Islet precursor cell (in vitro differentiated cells): ENCODE data around the gene HNRNPA1.
"Not testable (repeated sequence)": the region's sequence is repeated elsewhere in the genome, so short reads cannot be mapped to it uniquely, and the experiment has no call there.

Source experiments
- DNase-seq: peaks from one replicate; pipeline ENCODE4 v3.0.0-alpha.2; 2018

The HNRNPA1 gene

DNA sequence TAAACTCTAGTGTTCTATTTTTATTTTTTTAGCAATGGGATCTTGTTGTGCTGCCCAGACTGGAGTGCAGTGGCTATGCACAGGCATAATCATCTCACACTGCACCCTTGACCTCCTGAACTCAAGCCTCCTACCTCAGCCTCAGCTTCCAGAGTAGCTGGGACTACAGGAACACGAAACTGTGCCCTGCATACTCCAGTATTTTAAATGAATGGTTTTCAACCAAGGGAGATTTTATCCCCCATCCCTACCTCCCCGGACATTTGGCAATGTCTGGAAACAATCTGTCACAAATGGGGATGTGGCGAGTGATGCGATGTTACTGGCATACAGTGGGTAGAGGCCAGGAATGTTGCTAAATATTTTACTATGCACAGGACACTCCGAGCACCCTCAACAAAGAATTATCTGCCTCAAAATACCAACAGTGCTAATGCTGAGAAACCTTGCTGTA, 2.7 kb upstream of the HNRNPA1 start:
- DNase-seq, result no peak

DNA sequence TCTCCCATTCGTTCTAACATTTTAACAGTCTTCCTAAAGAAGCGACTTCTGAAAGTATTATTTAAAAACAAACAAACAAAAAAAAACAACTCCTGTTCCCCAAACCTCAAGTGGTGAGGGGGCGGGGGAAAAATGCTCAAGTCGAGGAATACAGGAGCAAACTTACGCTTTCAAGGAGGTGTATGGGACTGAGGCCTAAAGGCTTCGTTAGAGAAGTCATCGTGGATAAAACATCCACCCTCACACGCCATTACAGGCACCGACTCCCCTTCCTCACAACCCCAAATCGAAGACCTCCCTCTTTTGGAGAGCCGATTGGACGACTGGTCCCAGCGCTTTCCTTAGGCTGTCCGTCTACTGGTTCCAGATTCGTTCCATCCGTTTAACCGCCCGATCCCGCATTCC, 1.3 kb upstream of the HNRNPA1 start:
- DNase-seq, result no peak

DNA sequence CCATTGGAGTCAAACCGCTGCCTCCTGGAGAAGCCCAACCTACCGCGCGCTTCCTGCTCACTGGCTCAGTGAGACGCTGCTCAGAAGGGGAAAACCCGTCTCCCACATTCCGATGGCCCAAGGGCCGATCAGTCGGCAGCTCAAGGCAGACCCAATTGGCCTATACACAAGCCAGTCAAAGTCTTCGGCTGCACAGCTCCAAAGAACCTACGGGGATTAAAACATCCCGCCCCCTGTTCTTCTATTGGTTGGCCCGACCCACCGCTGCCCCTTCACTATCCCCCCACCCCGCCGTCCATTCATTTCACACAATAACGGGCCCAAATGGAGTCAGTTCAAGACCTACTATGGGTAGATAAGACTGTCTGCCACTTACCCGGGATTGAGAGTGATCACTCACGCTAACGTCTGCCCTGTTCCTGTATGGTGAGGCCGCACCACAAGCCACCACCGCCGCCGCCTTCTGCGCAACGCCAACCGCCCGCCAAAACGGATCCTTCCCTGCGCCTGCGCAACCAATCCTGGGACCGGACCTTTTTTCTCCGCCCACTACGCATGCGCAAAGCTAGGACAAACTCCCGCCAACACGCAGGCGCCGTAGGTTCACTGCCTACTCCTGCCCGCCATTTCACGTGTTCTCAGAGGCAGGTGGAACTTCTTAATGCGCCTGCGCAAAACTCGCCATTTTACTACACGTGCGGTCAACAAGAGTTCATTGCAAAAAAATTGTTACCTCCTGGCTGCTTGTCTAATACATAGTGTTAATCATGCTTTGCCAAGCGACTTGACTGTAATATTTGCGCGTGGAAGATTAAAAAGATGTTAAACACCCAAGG, 676 bp upstream of the HNRNPA1 start, which contains the start of gene CBX5:
Gene CBX5, minus strand, starts transcription at position 491 of the 836 bp plus-strand sequence. CDS start 22,472 bp downstream, outside the sequence.
- peak; percentile 100 for DNase-seq

DNA sequence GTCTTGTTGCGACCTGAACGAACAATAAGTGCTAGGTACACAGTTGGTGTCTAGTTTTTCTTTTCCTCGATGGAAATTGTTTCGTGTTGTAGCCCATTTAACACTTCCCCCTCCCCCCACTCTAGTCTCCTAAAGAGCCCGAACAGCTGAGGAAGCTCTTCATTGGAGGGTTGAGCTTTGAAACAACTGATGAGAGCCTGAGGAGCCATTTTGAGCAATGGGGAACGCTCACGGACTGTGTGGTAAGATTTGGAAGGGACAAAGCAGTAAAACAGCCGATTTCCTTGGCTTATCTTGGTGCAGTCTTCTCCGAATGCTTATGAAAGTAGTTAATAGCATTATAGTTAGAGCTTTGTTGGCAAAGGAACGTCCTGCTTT, 724 bp downstream of the HNRNPA1 start:
- not testable (repeated sequence) for DNase-seq

DNA sequence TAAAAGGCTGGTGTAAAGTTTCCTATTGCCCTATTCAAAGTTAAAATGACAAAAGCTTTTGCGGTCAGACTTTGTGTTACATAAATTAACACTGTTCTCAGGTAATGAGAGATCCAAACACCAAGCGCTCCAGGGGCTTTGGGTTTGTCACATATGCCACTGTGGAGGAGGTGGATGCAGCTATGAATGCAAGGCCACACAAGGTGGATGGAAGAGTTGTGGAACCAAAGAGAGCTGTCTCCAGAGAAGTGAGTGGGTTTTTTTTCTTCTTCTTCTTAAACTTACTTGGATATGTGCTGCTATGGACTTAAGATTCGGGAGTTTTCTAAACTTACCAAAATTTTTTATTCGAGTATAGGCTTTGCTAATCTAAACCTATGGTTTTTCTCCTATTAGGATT, 1.2 kb downstream of the HNRNPA1 start:
- not testable (repeated sequence) for DNase-seq

DNA sequence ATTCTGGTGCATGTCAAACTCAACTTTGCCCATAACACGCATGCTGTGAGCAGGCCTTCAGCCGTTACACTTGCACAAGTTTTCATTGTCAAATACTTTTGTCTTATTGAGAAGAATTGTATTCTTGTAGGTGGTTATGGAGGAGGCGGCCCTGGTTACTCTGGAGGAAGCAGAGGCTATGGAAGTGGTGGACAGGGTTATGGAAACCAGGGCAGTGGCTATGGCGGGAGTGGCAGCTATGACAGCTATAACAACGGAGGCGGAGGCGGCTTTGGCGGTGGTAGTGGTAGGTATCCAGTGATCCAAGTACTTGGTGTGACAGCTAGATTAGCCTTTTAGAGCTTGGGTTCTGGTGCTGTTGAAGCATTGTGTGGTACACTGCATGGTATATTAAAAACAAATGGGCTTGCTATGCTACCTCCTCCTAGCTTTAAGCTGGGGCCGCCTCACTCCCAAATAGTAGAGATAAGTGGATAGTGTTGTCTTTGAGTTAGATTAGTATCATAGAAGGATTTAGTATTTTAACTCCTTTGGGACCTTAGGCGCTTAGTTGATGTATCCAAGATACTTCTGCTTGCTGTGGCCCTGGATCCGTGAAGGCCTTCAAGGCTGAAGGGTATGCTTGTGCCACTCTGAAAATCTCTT, 2.5 kb downstream of the HNRNPA1 start:
- DNase-seq, result peak; percentile 54

DNA sequence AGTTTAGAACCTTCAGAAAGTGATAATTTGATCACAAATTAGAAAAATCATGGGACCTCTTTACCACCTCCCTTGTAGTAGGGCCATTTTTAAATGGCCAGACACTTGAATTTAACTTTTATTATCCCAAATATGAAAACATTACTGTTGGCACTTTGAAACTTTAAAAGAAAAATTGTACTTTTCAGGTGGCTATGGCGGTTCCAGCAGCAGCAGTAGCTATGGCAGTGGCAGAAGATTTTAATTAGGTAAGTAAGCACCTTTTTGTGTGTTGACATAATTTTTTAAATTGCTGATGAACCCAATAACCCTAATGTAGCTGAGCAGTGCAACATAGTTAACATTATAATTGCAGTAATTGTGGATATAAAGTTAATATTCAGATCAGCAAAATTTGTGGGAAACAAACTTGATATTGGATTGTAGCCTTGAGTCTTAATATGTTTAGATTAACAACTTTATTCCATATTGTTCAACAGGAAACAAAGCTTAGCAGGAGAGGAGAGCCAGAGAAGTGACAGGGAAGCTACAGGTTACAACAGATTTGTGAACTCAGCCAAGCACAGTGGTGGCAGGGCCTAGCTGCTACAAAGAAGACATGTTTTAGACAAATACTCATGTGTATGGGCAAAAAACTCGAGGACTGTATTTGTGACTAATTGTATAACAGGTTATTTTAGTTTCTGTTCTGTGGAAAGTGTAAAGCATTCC, 3.7 kb downstream of the HNRNPA1 start:
- DNase-seq, result not testable (repeated sequence)

DNA sequence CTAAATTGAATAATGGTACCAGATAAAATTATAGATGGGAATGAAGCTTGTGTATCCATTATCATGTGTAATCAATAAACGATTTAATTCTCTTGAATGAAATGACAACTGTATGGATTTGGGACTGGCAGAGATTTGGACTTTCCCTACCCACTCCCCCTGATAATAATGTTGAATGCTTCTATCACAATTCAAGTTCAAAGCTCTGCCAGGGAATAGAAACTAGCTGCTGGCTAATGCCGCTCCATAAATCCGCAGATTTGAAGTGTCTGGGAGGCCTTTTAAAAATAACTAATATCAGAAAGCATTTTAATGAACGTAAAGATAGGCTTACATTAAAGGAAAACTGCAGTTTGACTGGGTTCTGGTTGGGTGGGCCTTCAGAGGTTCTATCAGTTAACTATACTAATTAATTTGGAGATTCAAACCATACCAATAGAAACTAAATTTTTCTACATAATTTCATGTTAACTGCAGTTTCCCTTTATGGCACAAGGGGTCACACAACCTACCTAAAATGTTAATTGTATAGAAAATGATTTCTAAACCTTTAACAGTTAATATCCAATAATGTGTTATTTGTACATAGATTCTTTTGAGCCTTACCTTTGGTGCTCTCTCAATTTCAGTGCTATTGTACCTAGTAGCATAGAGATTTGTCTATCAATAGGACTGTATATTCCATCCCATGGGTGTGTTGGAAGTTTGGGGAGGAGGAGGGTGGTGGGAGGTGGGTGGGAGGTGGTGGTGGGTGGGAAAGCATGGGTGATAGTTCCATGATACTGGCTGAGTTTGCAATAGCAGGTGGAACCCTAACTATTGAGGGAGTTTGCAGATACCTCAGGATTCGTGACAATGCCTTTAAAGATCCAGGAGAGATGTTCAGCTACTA, 4.9 kb downstream of the HNRNPA1 start:
- DNase-seq, result no peak

DNA sequence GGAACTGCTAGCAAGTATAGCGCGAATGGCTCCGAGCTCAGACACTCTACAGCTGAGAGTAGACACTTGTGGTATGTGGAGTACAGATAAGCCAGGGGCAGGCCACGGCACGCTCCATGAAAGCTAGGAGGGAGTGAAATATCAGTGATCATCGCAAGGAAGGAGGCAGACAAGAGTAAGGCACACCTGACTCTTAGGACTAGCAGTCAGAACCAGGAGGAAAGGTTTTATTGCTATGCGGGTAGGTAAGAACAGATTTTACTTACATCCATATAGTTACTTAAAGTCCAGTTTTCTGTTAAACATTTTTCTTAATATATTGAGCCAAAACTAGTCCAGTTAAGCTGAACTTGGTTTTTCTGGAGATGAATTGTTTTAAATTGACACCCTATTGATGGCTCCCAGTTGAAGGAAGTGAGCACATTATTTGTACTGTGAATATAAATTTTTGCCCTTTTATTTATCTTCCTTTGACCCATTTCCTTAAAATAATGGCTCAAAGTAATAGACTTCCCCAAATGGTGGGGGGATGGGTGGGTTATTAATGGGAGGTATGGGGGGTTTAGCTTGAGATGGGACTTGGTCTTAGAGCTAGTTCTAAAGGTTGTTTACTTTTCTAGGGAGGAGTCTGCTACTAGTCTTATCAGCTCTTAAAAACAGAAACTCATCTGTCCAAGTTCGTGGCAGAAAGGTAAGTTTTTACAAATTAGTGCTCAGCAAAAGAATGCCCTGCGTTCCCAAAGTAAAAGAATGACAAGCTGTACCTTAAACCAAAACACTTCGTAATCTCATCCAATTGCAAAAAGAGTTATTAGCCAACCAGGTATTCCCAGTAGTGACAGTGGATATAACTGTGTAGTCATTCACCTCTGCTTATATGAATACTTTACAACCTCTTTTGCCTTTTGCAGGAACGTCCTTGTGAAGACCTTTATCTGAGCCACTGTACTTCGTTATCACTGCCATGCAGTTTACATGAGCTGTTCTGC, 5.8 kb downstream of the HNRNPA1 start:
- DNase-seq, result peak; percentile 72

DNA sequence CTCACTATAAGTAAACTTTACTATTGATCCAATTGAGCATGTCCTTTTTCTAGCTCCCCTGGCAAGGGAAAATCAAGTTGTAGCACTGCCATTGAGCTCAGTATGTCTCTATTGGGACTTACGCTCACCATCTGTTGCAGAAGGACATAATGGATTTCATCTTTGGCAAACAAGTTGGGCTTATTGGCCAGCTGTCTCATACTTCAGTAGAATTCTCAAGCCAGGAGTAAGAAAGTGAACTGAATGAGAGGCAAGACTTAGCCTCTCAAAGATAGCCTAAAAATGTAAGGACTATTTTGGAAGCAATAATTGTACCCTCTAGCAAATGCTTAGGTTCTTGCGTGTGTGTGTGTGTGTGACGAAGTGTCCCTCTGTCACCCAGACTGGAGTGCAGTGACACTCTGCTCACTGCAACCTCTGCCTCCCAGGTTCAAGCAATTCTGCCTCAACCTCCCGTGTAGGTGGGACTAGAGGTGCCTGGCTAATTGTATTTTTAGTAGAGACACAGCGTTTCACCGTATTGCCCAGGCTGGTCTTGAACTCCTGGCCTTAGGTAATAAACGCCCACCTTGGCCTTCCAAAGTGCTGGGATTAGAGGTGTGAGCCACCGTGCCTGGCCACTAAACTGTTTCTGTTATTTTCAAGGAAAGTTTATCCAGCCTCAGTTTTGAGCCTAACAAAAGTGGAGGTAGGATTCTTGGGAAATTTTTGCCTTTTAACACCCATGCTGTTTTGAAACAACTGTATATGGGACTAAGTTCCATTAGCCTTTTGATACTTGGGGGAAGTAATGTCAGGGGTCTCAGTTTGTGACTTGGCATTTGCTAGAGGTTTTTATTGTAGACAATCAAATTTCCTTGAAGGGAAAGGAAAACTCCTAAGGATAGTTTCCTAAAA, 7.0 kb downstream of the HNRNPA1 start:
- DNase-seq, result no peak

DNA sequence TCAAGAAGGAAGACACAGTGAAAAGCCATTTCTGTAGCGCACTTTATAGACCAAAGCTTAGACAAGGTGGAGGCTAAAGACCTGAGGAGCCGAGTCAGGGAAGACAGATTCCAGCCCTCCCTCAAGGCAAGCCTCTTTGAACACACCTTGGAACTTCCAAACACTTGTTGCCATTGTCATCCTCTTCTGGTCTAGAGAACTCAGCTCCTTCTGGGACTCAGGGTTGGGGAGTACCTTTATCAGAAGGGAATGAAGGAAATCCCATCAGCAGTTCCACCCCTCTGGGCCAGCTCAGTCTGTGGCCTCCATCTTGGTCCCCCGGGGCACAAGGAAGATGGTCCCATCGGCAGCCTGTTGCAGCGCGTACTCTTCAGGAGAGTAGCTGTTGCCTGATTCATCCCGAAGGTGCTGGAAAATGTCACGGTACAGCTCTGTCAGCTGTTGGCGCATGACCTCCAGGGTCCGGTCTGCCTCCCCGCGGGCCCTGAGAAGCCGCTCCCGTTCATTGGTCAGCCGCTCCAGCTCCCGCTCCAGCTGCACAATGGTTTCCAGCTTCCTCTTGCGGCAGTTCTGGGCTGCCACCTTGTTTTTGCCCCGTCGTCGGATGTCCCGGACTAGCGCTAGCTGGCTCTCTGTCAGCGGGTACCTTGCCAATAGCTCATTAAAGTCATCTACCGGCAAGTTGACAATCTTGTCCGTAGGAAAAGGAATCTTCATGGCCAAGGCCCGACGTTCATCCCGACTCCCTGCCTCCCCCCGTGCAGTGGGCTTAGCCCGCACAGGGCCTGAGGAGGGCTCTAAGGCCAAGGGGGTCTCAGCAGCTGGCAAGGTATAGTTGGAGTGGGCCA, 11.8 kb downstream of the HNRNPA1 start:
- DNase-seq, result peak; percentile 60

DNA sequence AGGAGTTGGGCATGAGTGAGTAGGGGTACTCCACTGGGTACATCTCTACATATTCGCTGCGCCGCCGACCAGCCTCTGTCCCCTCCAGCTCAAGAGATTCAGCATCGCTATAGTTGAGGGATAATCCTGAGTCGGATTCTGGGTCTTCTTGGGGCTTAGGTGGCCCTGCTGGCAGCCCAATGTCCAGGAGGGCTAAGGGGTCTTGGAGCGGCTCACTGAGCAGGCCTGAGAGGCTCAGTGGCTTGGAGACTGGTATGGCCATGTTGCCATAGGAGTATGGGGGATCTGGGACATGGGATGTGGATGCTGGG, 12.4 kb downstream of the HNRNPA1 start:
- DNase-seq, result no peak

DNA sequence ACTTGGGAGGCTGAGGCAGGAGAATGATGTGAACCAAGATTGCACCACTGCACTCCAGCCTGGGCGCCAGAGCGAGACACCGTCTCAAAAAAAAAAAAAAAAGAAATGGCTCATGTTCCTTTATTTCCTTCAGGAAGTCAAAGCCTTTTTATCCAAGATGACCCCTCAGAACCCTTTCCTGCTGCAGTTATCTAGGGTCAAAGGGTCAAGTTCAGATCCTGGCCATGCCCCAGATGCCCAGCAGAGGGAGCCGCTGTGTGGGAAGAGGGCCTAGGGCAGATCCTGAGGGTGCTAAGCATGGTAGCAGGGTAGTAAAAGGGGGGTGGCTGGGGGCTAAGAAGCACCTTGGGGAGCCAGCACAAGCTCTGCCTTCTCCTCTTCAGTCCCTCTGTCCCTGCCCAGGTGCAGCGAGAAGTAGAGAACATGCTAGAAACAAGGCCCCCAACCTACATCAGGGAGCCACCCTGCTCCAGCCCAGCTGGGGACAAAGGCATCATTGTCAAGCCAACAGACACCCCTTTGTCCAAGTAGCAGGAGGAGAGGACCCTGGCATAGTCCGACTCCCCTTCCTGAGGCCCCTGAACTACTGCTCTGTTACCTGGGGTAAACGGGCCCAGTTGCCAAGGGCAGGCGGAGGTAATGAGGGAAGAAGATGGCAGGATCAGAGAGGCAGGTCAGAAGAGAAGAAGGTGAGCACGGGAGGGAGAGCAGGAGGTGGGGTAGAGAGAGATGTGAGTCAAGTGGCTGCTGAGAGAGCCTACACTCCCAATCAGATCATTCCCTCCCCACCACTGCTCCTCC, 13.8 kb downstream of the HNRNPA1 start:
- peak; percentile 83 for DNase-seq

DNA sequence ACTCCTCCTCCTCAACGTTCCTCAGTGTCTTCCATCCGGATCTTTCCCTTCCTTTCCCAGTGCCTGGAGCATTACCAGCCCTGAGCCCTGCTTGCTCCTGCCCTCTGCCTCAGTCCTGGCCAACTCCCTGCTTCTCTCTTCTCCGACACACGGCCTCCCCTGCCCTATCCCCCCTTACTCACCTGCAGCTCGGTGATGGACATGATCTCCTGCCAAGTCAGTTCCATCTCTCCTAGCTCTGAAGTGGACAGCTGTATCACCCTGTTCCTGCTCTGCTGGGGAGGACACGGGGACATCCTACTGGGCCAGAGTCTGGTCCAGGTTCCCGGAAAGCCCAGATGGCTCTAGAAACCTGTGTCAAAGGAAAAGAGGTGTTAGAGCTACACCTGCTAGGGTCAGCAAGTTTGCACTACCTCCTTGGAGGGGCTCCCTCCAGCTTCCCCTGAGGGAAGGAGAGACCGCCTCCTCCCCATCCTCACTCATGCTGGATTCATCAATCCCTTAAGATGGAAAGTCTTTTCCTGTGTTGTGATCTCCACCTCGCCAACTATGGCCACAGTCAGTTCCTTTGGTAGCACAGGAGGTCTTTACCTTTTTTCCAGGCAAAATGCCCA, 14.5 kb downstream of the HNRNPA1 start:
- peak; percentile 57 for DNase-seq

DNA sequence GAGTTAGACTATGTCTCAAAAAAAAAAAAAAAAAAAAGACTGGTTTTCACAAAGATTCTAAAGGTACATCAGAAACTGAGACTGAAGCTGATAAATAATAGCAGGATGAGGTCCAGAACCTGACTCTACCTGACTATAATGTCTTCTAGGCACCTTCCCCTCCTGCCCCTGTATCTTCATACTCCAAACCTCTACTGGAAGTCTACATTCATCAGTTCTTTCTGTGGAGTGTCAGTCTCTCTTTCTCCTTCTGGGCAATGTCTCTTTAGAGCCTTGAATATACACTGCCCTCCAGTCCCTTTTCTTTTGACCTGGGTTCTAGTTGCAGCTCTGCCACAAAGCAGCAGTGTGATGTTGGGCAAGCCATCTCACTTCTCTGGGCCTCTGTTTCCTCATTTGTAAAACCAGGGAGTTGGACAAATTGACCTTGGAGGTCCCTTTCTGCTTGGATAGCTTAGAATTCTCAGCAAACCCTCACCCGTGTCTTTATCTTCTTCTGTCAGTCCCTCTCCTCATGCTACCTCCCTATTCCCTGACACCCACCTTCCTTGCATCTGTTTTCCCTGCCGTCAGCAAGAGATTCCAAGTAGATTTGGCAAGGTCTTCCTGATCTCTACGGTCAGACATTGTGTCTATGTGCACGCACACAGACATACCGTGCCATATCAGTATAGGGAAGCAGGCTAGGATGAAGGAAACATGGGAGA, 16.0 kb downstream of the HNRNPA1 start:
- DNase-seq, result no peak

DNA sequence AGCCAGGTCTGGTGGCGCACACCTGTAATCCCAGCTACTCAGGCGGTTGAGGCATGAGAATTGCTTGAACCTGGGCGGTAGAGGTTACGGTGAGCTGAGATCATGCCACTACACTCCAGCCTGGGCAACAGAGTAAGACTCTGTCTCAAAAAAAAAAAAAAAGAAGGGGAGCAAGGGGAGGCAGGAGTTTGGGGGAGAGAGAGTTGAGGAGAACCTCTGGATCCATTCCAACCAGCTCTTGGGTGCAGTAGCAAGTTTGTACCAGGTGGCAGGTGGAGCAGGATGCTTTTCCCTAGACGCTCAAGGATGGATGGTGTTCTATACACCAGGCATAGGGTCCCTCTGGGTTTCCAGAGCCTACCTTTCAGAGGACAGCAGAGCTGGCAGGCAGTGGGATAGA, 18.4 kb downstream of the HNRNPA1 start:
- no peak for DNase-seq

DNA sequence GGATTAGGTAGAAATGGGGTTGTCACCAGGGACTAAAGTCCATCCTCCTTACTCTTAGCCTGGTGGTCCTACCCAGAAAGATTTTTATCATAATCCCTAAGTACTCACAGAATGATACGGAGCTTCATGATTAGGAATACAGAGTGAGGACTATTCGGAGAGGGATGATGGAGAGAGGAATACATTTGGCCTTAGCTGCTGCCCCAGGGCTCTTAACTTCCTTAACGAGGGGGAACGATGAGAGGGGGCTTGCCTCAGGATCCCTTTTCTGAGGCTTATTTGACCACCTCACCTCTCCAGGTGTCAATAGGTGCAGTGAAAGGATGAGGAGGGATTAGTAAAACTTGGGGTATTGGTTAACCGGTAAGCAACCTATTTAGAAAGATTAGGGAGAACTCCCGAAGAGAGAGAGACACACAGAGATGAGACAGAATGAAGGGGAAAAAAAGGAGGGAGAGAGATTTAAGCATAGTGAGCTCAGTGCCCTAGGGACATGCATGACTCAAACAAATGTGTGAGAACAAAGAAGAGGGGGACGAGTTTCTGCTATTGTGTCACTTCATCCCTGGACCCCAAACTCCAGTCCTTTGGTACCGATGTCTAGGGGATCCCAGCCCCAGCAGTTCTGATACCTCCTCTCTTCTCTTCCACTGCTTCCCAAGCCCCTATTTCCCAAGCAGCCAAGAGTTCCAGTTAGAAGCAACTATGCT, 19.1 kb downstream of the HNRNPA1 start:
- peak; percentile 50 for DNase-seq
